SK-N-SH (cell line): Measurements from ENCODE around the gene PLET1. TPM values are rescaled to one million over a fixed set of nuclear protein-coding genes. Genes with fewer than 3 reads are reported as not detected.
A peak's percentile ranks its signal among the peaks of the same experiment; 100 is the strongest.

ENCODE experiments used
- CTCF ChIA-PET: fragments of 300-600, 350-600 bp; formaldehyde crosslinking; extraction: SDS; loops from one replicate; lab custom pipeline; 2021; lab: Yijun Ruan, JAX
- POLR2A ChIA-PET: fragments of 350-600 bp; sonication (Branson Sonifier 250); formaldehyde crosslinking; extraction: SDS; loops from one replicate; lab custom pipeline; 2020; ENCODE audit warnings: antibody characterized with exemption, inconsistent platforms; lab: Yijun Ruan, JAX
- DNase-seq: peaks from one replicate; pipeline ENCODE4 v3.0.0; 2012
- H2AFZ ChIP-seq: fragments of 200-600 bp; sonication (generic); 2 replicates; pipeline ENCODE4 v1.8.1; 2016; ENCODE audit warnings: antibody characterized with exemption, mild to moderate bottlenecking, low read depth
- H3F3A ChIP-seq: fragments of 200-600 bp; sonication (generic); replicated peaks from 2 replicates; pipeline ENCODE3; 2016; ENCODE audit warnings: antibody characterized with exemption, mild to moderate bottlenecking; ENCODE audit not compliant: insufficient read depth
- H3K27ac ChIP-seq, 2 experiments: fragments of 200-500 bp in 1 of 2; fragments of 200-600 bp in 1 of 2; sonication (Bioruptor generic) in 1 of 2; sonication (generic), shearing (Covaris generic) in 1 of 2; 2 replicates each; pipeline versions ENCODE4 v1.5.1 to v1.6.1; 2014 to 2016; ENCODE audit warnings: low read depth in 2 of 2, inconsistent platforms in 1 of 2, low read length in 1 of 2, mild to moderate bottlenecking in 1 of 2, mixed read lengths in 1 of 2
- H3K27me3 ChIP-seq: fragments of 200-600 bp; sonication (generic), shearing (Covaris generic); 2 replicates; pipeline ENCODE4 v1.6.1; 2016; ENCODE audit warnings: mixed run types; ENCODE audit not compliant: insufficient read depth
- H3K36me3 ChIP-seq, 2 experiments: fragments of 200-500 bp in 1 of 2; fragments of 200-600 bp in 1 of 2; sonication (Bioruptor generic) in 1 of 2; sonication (generic) in 1 of 2; replicated peaks in 1 of 2; 2 replicates each; pipeline versions ENCODE3 to v1.5.1; 2014 to 2016; ENCODE audit warnings: low read length in 1 of 2, mild to moderate bottlenecking in 1 of 2; ENCODE audit not compliant: insufficient read depth in 2 of 2, control insufficient read depth in 1 of 2
- H3K4me1 ChIP-seq, 2 experiments: fragments of 200-500 bp in 1 of 2; fragments of 200-600 bp in 1 of 2; sonication (Bioruptor generic) in 1 of 2; sonication (generic), shearing (Covaris generic) in 1 of 2; 2 replicates each; pipeline versions ENCODE4 v1.5.1 to v1.6.1; 2014 to 2016; ENCODE audit warnings: low read depth in 1 of 2, low read length in 1 of 2, mixed run types in 1 of 2; ENCODE audit not compliant: insufficient read depth in 2 of 2, control insufficient read depth in 1 of 2
- H3K4me2 ChIP-seq: fragments of 200-600 bp; sonication (generic), shearing (Covaris generic); 2 replicates; pipeline ENCODE4 v1.6.1; 2017; ENCODE audit warnings: mixed run types
- H3K4me3 ChIP-seq, 2 experiments: fragments of 200-500 bp in 1 of 2; fragments of 200-600 bp in 1 of 2; sonication (Bioruptor generic) in 1 of 2; sonication (generic), shearing (Covaris generic) in 1 of 2; 2 replicates each; pipeline versions ENCODE4 v1.5.1 to v1.8.1; 2014 to 2016; ENCODE audit warnings: low read depth in 2 of 2, inconsistent platforms in 1 of 2, low read length in 1 of 2, mild to moderate bottlenecking in 1 of 2, mixed read lengths in 1 of 2, moderate library complexity in 1 of 2
- H3K79me2 ChIP-seq: fragments of 200-600 bp; sonication (generic); 2 replicates; pipeline ENCODE4 v1.8.1; 2017; ENCODE audit warnings: mild to moderate bottlenecking; ENCODE audit not compliant: insufficient read depth
- H3K9ac ChIP-seq: fragments of 200-600 bp; sonication (generic); 2 replicates; pipeline ENCODE4 v1.6.1; 2017; ENCODE audit warnings: mixed run types
- H3K9me2 ChIP-seq: fragments of 200-600 bp; sonication (generic); 2 replicates; pipeline ENCODE4 v1.6.1; 2017; ENCODE audit warnings: mixed run types
- H3K9me3 ChIP-seq: fragments of 200-600 bp; sonication (generic); 2 replicates; pipeline ENCODE4 v1.6.1; 2017; ENCODE audit warnings: mixed run types, mild to moderate bottlenecking, moderate library complexity
- H4K20me1 ChIP-seq: fragments of 200-600 bp; sonication (generic); 2 replicates; pipeline ENCODE4 v1.6.1; 2017; ENCODE audit warnings: mild to moderate bottlenecking, mixed run types; ENCODE audit not compliant: insufficient read depth
- CHD2 ChIP-seq: fragments of 150-350 bp; IDR thresholded peaks from 2 replicates; pipeline ENCODE4 v1.6.1; 2018; ENCODE audit warnings: low read length; ENCODE audit not compliant: partially characterized antibody
- CTCF ChIP-seq: fragments of 200-600 bp; sonication (generic); IDR thresholded peaks from 2 replicates; pipeline ENCODE4 v1.6.1; 2017; ENCODE audit warnings: antibody characterized with exemption, mild to moderate bottlenecking, moderate library complexity
- ELF1 ChIP-seq: IDR thresholded peaks from 2 replicates; pipeline ENCODE4 v1.4.0; 2012
- EP300 ChIP-seq, 2 experiments: IDR thresholded peaks; 2 replicates each; pipeline versions ENCODE4 v1.4.0 to v1.6.1; 2012; ENCODE audit warnings: borderline replicate concordance in 1 of 2, low read depth in 1 of 2, low read length in 1 of 2
- EZH2phosphoT487 ChIP-seq: fragments of 200-600 bp; sonication (generic); IDR thresholded peaks from 2 replicates; pipeline ENCODE4 v1.6.1; 2017; ENCODE audit warnings: low read depth, mixed run types, mild to moderate bottlenecking, antibody characterized with exemption, moderate library complexity, borderline replicate concordance
- FOXJ3 ChIP-seq: sonication (generic); formaldehyde crosslinking; IDR thresholded peaks from 2 replicates; pipeline ENCODE4 v1.5.1; 2020; ENCODE audit warnings: mild to moderate bottlenecking, missing genetic modification reagents
- GATA2 ChIP-seq: sonication (generic); formaldehyde crosslinking; IDR thresholded peaks from 2 replicates; pipeline ENCODE4 v1.5.0; 2020; ENCODE audit warnings: mild to moderate bottlenecking, missing genetic modification reagents
- IRF3 ChIP-seq: fragments of 150-350 bp; IDR thresholded peaks from 2 replicates; pipeline ENCODE4 v1.6.1; 2016; ENCODE audit warnings: mild to moderate bottlenecking, low read depth, low read length
- MXI1 ChIP-seq: IDR thresholded peaks from 2 replicates; pipeline ENCODE4 v1.6.1; 2012; ENCODE audit warnings: mild to moderate bottlenecking, low read depth, low read length, improper control_type of control experiment
- NRF1 ChIP-seq: IDR thresholded peaks from 2 replicates; pipeline ENCODE4 v1.6.1; 2012; ENCODE audit warnings: low read depth, mild to moderate bottlenecking, low read length
- PBX3 ChIP-seq: IDR thresholded peaks from 2 replicates; pipeline ENCODE4; 2012
- RAD21 ChIP-seq: IDR thresholded peaks from 2 replicates; pipeline ENCODE4 v1.6.1; 2012; ENCODE audit warnings: mild to moderate bottlenecking, low read length
- SMC3 ChIP-seq: IDR thresholded peaks from 2 replicates; pipeline ENCODE4 v1.6.1; 2012; ENCODE audit warnings: low read depth, low read length, improper control_type of control experiment
- WGBS: methylation state at CpG from one replicate; pipeline ENCODE4 v1.1.6; 2017; ENCODE audit warnings: low lambda C conversion rate; 5-methylcytosine and 5-hydroxymethylcytosine counted together
- polyA plus RNA-seq, 3 experiments: library from polyadenylated mRNA; depleted of rRNA; stranded (reverse); fragments of >200 nt; gene quantifications; 2 replicates each; pipeline ENCODE4 v1.2.3, GENCODE V29; 2012

The PLET1 gene
- polyA plus RNA-seq, 1 of the 3 experiments (the other 2 are of a cell fraction) = not detected

- Histone ChIP-seq H3K9me3 (no peaks in the 10 kb centered on the region), H3K36me3 (no peaks in the 10 kb centered on the region), H4K20me1 (no peaks in the 10 kb centered on the region), H3K79me2 (no peaks in the 10 kb centered on the region)
- peak; percentile 85 for DNase-seq
- POLR2A ChIA-PET = interaction anchor here (0.6 to 1.3 kb wide), 3 partner anchors 20 to 395 kb away, joined by 3 to 4 read pairs (median 4); no protein-coding TSS in a partner anchor
- no peak for TF ChIP-seq PBX3
- peak; percentile 52; the same call in 1 of the 2 replicates for TF ChIP-seq MXI1
- TF ChIP-seq ELF1 = no peak
- no peak for TF ChIP-seq CHD2
- no peak for TF ChIP-seq NRF1
- peak; percentile 81 for TF ChIP-seq CTCF
- no peak for TF ChIP-seq EP300 (IDR thresholded peaks at IDR 0.05; ENCODE audit: borderline replicate concordance in 1 of 2, low read depth in 1 of 2, low read length in 1 of 2)
- no peak for TF ChIP-seq EZH2phosphoT487
- peak; percentile 88 for TF ChIP-seq SMC3
- no peak for TF ChIP-seq FOXJ3
- TF ChIP-seq RAD21 = peak; percentile 93
- TF ChIP-seq IRF3 = no peak
- TF ChIP-seq GATA2 (CRISPR knock-in tag) = no peak
- TF ChIP-seq, all 33 proteins: peak for 4
- CTCF ChIA-PET = interaction anchor here (0.6 to 29.6 kb wide), 67 partner anchors 8 to 1423 kb away, joined by 3 to 620 read pairs (median 4); partner anchors contain the start of genes BCO2, PLET1, PTS and SDHD
- H3F3A ChIP-seq = peaks cover 5% of the 10 kb centered on the region
- H3K4me1 ChIP-seq = peaks cover 4 to 8% of the 10 kb centered on the region in 2 experiments; a peak in 3 of 4 replicates
- no peaks in the 10 kb centered on the region for H3K9me2 ChIP-seq
- H3K27me3 ChIP-seq = no peaks in the 10 kb centered on the region
- peak overlapping the region; percentile 90 for H2AFZ ChIP-seq
- peak overlapping the region; percentile 90 for H3K4me2 ChIP-seq
- H3K27ac ChIP-seq = peak overlapping the region in 1 of 2 experiments; percentile 53; a peak in 1 of 4 replicates
- WGBS = under 1% methylated on average over 17 of the region's 18 CpGs
- 0 out of 2 replicates have a peak overlapping the region, but pooled peaks have one; percentile 36 for H3K9ac ChIP-seq
- H3K4me3 ChIP-seq = peak overlapping the region; percentile 53 to 61
These were observed 19.8 kb upstream of the PLET1 start for GRCh38 chr11:112280268-112281126.
